ENCODE results near the gene ACTR3C.
"Not testable (repeated sequence)": the region's sequence is repeated elsewhere in the genome, so short reads cannot be mapped to it uniquely, and the experiment has no call there.

Gene ACTR3C

DNA sequence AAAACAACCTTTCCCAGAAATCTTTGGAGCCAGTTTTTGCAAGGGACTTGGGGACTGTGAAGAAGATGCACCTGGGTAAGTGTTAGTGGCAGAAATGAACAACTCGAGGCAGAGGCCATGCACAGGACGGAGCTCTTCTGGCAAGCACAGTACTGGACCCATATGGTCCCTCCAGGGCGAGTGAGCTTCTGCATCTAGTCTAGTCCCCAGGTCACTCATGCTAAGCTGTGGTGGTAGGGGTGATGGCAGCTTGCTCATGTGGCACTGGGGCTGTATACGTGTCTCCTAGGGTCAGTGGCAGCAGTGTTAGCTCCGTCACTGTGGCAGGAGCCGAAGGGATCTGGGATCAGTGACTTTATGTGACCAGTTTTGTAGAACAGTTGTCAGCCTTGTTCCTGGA, 9.5 kb downstream of the ACTR3C start:
- no peak for DNase-seq (ENCODE audit: low read depth)

DNA sequence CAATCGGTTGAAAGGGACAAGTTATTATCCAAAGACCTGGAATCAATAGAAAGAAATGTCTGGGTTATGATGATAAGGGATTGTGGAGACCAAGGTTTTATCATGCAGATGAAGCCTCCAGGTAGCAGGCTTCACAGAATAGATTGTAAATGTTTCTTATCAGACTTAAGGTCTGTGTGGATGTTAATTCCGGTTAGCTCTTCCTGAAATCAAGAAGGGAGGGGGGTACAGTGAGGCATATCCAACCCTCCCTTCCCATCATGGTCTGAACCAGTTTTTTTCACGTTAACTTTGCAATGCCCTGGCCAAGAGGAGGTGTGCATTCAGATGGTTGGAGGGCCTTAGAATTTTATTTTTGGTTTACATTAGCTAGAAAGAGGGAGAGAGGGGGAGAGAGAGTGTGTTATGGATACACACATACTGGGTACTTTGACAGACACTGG, 10.0 kb downstream of the ACTR3C start:
- DNase-seq (ENCODE audit: low read depth) = no peak

DNA sequence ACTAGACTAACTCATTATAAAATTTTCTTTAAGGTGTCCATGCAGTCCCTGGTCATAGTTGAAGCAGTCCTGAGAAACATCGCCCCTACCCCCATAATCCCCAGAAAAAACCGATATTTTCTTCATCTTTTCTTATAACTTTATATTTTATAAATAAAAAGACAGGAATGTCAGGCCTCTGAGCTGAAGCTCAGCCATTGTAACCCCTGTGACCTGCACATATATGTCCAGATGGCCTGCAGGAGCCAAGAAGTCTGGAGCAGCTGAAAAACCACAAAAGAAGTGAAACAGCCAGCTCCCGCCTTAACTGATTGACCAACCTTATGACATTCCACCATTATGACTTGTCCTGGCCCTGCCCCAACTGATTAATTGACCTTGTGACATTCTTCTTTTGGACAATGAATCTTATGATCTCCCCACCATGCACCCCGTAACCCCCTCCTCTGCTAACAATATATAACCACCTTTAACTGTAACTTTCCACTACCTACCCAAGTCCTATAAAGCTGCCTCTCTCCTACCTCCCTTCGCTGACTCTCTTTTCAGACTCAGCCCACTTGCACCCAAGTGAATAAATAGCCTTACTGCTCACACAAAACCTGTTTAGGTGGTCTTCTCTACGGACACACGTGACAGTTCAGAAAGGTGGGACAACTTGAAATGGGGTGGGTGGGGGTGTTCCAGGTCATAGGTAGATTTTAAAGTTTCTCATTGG, 10.5 kb downstream of the ACTR3C start:
- DNase-seq (ENCODE audit: low read depth) = not testable (repeated sequence)

DNA sequence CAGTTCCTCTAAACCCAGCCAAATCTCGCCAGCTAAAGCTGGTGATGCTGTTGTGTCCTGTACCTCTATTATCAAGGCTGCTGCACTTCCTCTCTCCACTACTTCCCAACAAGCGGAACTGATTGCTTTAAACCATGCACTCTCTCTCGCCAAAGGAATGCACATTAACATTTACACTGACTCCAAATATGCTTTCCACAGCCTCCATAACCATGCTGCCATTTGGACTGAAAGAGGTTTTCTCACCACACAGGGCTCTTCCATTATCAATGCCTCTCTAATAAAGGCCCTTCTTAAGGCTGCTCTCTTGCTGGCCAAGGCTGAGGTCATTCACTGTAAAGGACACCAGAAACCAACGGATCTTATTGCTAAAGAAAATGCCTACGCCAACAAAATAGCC, 11.6 kb downstream of the ACTR3C start:
- no peak for DNase-seq (ENCODE audit: low read depth)

DNA sequence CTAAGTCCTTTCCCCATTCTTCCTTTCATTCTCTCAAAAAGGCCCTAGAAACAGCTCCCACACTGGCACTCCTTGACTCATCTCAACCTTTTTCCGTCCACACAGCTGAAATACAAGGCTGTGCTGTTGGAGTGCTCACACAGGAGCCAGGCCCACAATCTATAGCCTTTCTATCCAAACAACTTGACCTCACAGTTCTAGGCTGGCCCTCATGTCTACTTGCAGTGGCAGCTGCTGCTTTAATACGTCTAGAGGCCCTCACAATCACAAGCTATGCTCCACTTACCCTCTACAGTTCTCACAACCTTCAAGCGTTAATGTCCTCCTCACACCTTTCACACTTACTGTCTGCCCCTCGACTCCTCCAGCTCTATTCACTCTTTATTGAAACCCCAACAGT, 12.2 kb downstream of the ACTR3C start:
- DNase-seq (ENCODE audit: low read depth) = no peak

DNA sequence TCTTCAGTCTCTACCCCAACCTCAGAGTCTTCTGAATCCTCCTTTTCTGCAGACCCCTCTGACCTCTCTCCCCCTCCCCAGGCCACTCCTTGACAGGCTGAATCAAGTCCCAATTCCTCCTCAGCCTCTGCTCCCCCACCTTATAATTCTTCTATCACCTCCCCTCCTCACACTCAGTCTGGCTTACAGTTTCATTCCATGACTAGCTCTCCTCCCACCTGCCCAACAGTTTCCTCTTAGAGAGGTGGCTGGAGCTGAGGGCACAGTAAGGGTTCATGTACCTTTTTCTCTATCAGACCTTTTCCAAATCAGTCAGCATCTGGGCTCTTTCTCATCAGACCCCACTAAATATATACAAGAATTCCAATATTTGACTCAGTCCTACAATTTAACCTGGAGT, 14.8 kb downstream of the ACTR3C start:
- no peak for DNase-seq (ENCODE audit: low read depth)

- no peak for DNase-seq (ENCODE audit: low read depth)
Measured at GRCh38 chr7:150307904-150308303, 15.4 kb downstream of the ACTR3C start.

GRCh38 chr7:150307129-150307528, 16.2 kb downstream of the ACTR3C start:
- DNase-seq (ENCODE audit: low read depth) = no peak

GRCh38 chr7:150306377-150306776, 17.0 kb downstream of the ACTR3C start:
- DNase-seq (ENCODE audit: low read depth) = not testable (repeated sequence)

DNA sequence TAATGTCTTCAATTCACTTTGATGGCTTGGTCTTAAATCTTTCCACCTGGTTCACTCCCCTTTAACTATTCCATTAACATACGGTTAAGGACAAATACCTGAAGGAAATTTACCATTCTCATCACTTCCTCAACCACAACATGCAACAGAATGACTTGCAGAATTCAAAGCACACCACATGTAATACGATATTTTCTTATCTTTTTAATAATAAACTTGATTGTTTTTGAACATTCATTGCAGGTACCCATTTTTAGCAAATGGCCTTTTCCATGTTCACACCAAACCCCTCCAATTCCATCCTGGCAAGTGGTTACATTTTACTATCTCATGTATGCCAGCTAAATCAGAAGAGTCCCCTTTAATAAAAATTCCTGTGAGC, 17.5 kb downstream of the ACTR3C start:
- not testable (repeated sequence) for DNase-seq (ENCODE audit: low read depth)

DNA sequence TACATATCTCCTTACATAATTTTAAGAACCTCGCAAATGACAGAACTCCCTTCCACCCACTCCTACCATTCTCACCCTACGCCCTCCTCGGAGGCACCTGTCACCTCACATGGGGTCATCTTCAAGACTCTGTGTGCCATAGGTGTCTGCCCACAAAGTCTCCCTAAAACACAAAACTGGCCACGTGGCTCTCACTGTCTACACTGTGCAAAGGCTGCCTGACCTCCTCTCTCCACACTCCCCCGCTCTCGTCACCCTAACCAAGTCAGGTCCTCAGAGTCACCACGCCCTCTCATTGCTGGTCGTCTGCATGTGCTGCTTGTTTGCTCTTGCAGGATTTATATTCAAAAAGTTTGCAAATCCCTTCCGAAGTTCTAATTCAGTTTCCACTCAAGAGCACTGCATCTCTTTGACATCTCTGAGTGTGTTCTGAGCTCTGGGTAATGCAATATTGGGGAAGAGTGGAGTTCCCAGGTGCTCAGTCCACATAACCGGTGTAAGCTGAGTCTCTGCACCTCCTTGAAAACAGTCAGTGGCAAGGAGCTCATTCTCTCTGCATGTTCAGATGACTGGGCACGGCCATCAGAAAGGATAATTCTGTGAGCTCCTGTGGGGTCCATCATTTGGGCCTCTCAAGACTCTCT, 18.0 kb downstream of the ACTR3C start:
- not testable (repeated sequence) for DNase-seq (ENCODE audit: low read depth)

GRCh38 chr7:150304499-150305258, 18.7 kb downstream of the ACTR3C start:
- not testable (repeated sequence) for DNase-seq (ENCODE audit: low read depth)

DNA sequence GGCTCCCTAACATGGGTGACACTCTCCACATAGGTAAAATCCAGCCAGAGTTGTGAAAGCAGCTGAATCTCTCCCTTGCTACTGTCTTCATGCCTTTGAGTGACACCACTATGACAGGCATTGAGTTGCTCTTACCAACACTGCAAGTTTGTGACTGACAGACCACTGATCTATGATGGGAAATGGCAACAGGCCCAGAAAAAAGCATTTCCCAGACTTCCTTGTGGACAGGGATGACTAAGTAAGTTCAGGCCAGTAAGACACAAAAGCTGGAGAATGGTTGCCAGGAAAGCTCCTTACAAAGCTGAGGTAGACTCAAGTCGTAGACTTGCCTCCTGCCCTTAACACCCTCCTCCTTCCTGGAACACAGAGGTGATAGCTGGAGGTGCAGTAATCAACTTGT, 20.4 kb downstream of the ACTR3C start:
- not testable (repeated sequence) for DNase-seq (ENCODE audit: low read depth)

GRCh38 chr7:150297978-150298377, 25.4 kb downstream of the ACTR3C start:
- DNase-seq (ENCODE audit: low read depth) = not testable (repeated sequence)

- DNase-seq (ENCODE audit: low read depth) = not testable (repeated sequence)
Measured at GRCh38 chr7:150296802-150297201, 26.5 kb downstream of the ACTR3C start.

DNA sequence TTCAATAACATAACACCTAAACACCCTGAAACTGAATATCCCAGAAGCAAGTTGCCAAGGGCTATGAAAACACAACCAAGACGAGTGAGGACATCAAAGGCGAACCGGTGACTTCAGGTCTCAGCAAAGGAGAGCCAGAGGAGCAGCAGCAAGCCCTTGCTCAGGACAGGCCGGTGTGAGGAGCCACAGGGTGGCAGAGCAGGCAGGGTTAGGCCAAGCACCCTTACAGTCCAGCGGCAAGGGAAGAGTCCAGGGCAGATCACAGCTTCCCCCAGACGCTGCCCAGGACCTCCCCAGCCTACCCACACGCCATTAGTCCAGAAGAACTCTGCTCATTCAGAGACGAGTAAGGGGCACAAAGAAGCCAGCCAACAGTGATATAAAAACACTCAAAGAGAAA, 27.7 kb downstream of the ACTR3C start:
- DNase-seq (ENCODE audit: low read depth) = not testable (repeated sequence)

- DNase-seq (ENCODE audit: low read depth) = not testable (repeated sequence)
Measured at GRCh38 chr7:150295027-150295426, 28.3 kb downstream of the ACTR3C start.

DNA sequence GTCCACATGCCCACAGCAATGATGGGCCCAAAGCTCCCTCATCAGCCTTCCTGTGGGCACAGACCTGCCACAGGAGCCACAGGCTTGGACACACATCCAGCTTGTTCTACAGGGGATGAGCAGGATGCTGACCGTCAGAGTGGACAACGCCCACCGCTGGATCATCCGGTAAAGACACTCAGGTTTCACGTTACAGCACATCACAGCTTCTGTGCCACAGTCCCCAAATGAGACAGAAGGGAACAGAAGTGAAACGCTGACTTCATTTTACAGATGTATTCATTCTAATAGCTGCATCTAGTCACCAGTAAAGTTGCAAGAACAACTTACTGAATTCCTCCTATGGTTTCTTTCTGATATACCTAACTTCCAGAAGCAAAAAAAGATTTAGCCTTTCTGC, 33.0 kb downstream of the ACTR3C start:
- not testable (repeated sequence) for DNase-seq (ENCODE audit: low read depth)

- not testable (repeated sequence) for DNase-seq (ENCODE audit: low read depth)
Measured at GRCh38 chr7:150288816-150289215, 34.5 kb downstream of the ACTR3C start.

GRCh38 chr7:150287815-150288214, 35.5 kb downstream of the ACTR3C start:
- not testable (repeated sequence) for DNase-seq (ENCODE audit: low read depth)

DNA sequence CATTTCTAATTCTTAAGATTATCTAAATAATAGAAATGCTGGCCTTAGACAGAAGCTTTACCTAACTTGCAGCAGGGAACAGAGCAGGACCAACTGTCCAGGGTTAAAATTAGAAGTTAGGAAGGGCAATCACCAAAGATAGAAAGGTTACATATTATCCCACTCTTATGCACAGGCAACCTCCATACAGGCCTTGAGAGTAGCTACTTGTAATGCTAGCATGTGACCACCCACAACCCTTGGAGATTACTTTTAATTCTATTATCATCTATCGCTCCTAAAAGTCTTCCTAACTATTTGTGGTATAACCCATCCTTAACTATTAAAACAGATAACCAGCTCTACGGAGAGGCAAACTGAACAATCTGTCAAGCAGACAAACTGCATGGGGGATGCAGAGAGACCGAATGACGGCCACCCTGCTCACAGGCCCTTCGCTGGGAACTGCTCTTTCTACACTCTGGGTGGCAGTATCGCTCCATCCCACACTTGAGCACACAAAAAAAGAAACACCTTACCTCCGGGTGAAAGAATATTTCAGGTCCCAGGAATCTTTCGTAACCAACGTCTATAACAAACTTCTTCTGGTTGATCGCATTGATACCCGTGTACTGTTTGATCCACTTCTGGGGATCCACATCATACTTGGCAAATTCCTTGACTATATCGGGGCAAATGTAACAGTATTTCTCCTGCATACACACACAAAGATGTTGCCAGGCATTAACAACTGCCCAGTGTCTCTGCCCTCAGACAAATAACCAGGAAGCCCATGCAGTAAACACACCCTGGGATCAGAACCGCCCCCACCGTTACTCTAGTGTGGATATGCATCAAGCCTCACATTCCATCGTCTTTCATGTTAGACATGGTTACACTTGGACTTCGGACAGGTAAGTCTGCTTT, 37.2 kb downstream of the ACTR3C start:
- DNase-seq (ENCODE audit: low read depth) = peak; percentile 3

- DNase-seq (ENCODE audit: low read depth) = not testable (repeated sequence)
Measured at GRCh38 chr7:150283608-150284007, 39.7 kb downstream of the ACTR3C start.

All from stimulated activated CD4-positive, alpha-beta T cell treated with anti-CD3 and anti-CD28 coated beads, Interleukin-2, amount 100 ng/mL, for 4 hours (primary cell).